Measurements from ENCODE around the gene IGFN1. TPM values are rescaled to one million over a fixed set of nuclear protein-coding genes. Genes with fewer than 3 reads are reported as not detected.

The IGFN1 gene
- total RNA-seq, 2 donors from 2014 or later, result not detected

- Histone ChIP-seq H3K36me3 (peaks cover 30% of the 10 kb centered on the region), H3K27ac (no peak overlapping the region), H3K4me3 (no peak overlapping the region), H3K4me1 (ENCODE audit: control insufficient read depth in 1 of 2, low read depth in 2 of 2) (no peaks in the 10 kb centered on the region), H3K27me3 (replicated peaks; ENCODE audit: insufficient read depth) (no peaks in the 10 kb centered on the region), H3K9me3 (no peaks in the 10 kb centered on the region)
- no peak for TF ChIP-seq CTCF (IDR thresholded peaks at IDR 0.05)
- DNase-seq (ENCODE audit: low spot score), result no peak
- ATAC-seq (ENCODE audit: insufficient number of reproducible peaks, low FRiP score, low read depth), result no peak
Observed at GRCh38 chr1:201143726-201144635, 46.6 kb upstream of the IGFN1 start.

GRCh38 chr1:201144701-201145100, 45.9 kb upstream of the IGFN1 start:
- H3K27ac ChIP-seq, result no peak overlapping the region
- DNase-seq (ENCODE audit: low spot score) (no peak), ATAC-seq (ENCODE audit: insufficient number of reproducible peaks, low FRiP score, low read depth) (no peak)
- no peak for TF ChIP-seq CTCF (IDR thresholded peaks at IDR 0.05)
- peaks cover 29% of the 10 kb centered on the region for H3K36me3 ChIP-seq
- H3K4me3 ChIP-seq, result no peak overlapping the region
- no peaks in the 10 kb centered on the region for H3K9me3 ChIP-seq
- H3K4me1 ChIP-seq (ENCODE audit: control insufficient read depth in 1 of 2, low read depth in 2 of 2), result no peaks in the 10 kb centered on the region
- H3K27me3 ChIP-seq (replicated peaks; ENCODE audit: insufficient read depth), result no peaks in the 10 kb centered on the region

GRCh38 chr1:201145132-201145531, 45.5 kb upstream of the IGFN1 start:
- ATAC-seq (ENCODE audit: insufficient number of reproducible peaks, low FRiP score, low read depth) (no peak), DNase-seq (ENCODE audit: low spot score) (no peak)
- Histone ChIP-seq H3K4me3 (no peak overlapping the region), H3K9me3 (no peaks in the 10 kb centered on the region), H3K27ac (no peak overlapping the region), H3K36me3 (peaks cover 25% of the 10 kb centered on the region), H3K4me1 (ENCODE audit: control insufficient read depth in 1 of 2, low read depth in 2 of 2) (no peaks in the 10 kb centered on the region), H3K27me3 (replicated peaks; ENCODE audit: insufficient read depth) (no peaks in the 10 kb centered on the region)
- no peak for TF ChIP-seq CTCF (IDR thresholded peaks at IDR 0.05)

- Histone ChIP-seq H3K9me3 (no peaks in the 10 kb centered on the region), H3K27me3 (replicated peaks; ENCODE audit: insufficient read depth) (no peaks in the 10 kb centered on the region), H3K27ac (no peak overlapping the region), H3K4me3 (no peak overlapping the region), H3K36me3 (peaks cover 23% of the 10 kb centered on the region), H3K4me1 (ENCODE audit: control insufficient read depth in 1 of 2, low read depth in 2 of 2) (no peaks in the 10 kb centered on the region)
- DNase-seq (ENCODE audit: low spot score), result no peak
- no peak for ATAC-seq (ENCODE audit: insufficient number of reproducible peaks, low FRiP score, low read depth)
- TF ChIP-seq CTCF (IDR thresholded peaks at IDR 0.05), result no peak
Observed at GRCh38 chr1:201145816-201146215, 44.8 kb upstream of the IGFN1 start.

- no peaks in the 10 kb centered on the region for H3K4me1 ChIP-seq (ENCODE audit: control insufficient read depth in 1 of 2, low read depth in 2 of 2)
- no peak for TF ChIP-seq CTCF (IDR thresholded peaks at IDR 0.05)
- no peaks in the 10 kb centered on the region for H3K27me3 ChIP-seq (replicated peaks; ENCODE audit: insufficient read depth)
- H3K9me3 ChIP-seq, result no peaks in the 10 kb centered on the region
- peaks cover 23% of the 10 kb centered on the region for H3K36me3 ChIP-seq
- no peak overlapping the region for H3K4me3 ChIP-seq
- no peak for ATAC-seq (ENCODE audit: insufficient number of reproducible peaks, low FRiP score, low read depth)
- DNase-seq (ENCODE audit: low spot score), result no peak
- no peak overlapping the region for H3K27ac ChIP-seq
Observed at GRCh38 chr1:201146626-201147390, 43.8 kb upstream of the IGFN1 start.
